Naive thymus-derived CD4-positive, alpha-beta T cell (primary cell): ENCODE measurements around the gene CLCN5. TPM values are rescaled to one million over a fixed set of nuclear protein-coding genes. Genes with fewer than 3 reads are reported as not detected.

Experiments
- ATAC-seq: fragments of 150-1000 bp; cut with Tn5 transposase; 2 replicates; pipeline ENCODE4 v1.10.0; 2021; ENCODE audit warnings: mild to moderate bottlenecking, moderate library complexity
- CTCF ChIA-PET: fragments of 350-600 bp; sonication (Branson Sonifier 250); formaldehyde crosslinking; loops from one replicate; lab custom pipeline; 2021; ENCODE audit warnings: antibody characterized with exemption; lab: Charles Lee
- POLR2A ChIA-PET: fragments of 350-600 bp; sonication (Branson Sonifier 250); formaldehyde crosslinking; loops from one replicate; lab custom pipeline; 2021; ENCODE audit warnings: antibody characterized with exemption, inconsistent platforms; lab: Charles Lee
- DNase-seq, 9 donors: peaks; one replicate each; pipeline versions ENCODE4 v3.0.0 to v3.0.0-alpha.2; 2020 to 2022; ENCODE audit warnings: mixed read lengths in 1 of 9
- H3K27ac ChIP-seq: one replicate; pipeline ENCODE4 v1.7.0; 2013; ENCODE audit warnings: mild to moderate bottlenecking, low read depth, low read length, moderate library complexity
- H3K27me3 ChIP-seq, 2 donors: one replicate each; pipeline ENCODE4 v1.7.0; 2013; ENCODE audit warnings: low read length in 2 of 2, mild to moderate bottlenecking in 2 of 2, moderate library complexity in 2 of 2; ENCODE audit not compliant: control insufficient read depth in 2 of 2, insufficient read depth in 2 of 2
- H3K36me3 ChIP-seq, 3 experiments: 1 replicate in 2 of 3; 2 replicates in 1 of 3; pipeline ENCODE4 v1.7.0; 2013; ENCODE audit warnings: low read length in 3 of 3, mild to moderate bottlenecking in 3 of 3, moderate library complexity in 1 of 3; ENCODE audit not compliant: insufficient read depth in 3 of 3, control insufficient read depth in 2 of 3
- H3K4me1 ChIP-seq, 2 donors: one replicate each; pipeline ENCODE4 v1.7.0; 2013; ENCODE audit warnings: low read length in 2 of 2, mild to moderate bottlenecking in 2 of 2, moderate library complexity in 1 of 2; ENCODE audit not compliant: control insufficient read depth in 2 of 2, insufficient read depth in 2 of 2
- H3K4me3 ChIP-seq: 2 replicates; pipeline ENCODE4 v1.7.0; 2013; ENCODE audit warnings: mild to moderate bottlenecking, low read length
- H3K9me3 ChIP-seq, 3 experiments: 1 replicate in 2 of 3; 2 replicates in 1 of 3; pipeline ENCODE4 v1.7.0; 2013; ENCODE audit warnings: low read length in 3 of 3; ENCODE audit not compliant: control insufficient read depth in 2 of 3
- H3K27ac Mint-ChIP-seq, 9 donors: one replicate each; pipeline ENCODE4 v1.8.0; 2020 to 2022; ENCODE audit warnings: mixed read lengths in 9 of 9, mild to moderate bottlenecking in 8 of 9, moderate library complexity in 5 of 9, inconsistent platforms in 2 of 9
- H3K27me3 Mint-ChIP-seq, 5 donors: one replicate each; pipeline ENCODE4 v1.8.0; 2021 to 2022; ENCODE audit warnings: mixed read lengths in 5 of 5, mild to moderate bottlenecking in 1 of 5
- H3K36me3 Mint-ChIP-seq, 5 donors: one replicate each; pipeline ENCODE4 v1.8.0; 2020 to 2022; ENCODE audit warnings: mixed read lengths in 5 of 5, mild to moderate bottlenecking in 3 of 5, inconsistent platforms in 1 of 5
- H3K4me1 Mint-ChIP-seq, 7 donors: one replicate each; pipeline ENCODE4 v1.8.0; 2020 to 2022; ENCODE audit warnings: mixed read lengths in 7 of 7, mild to moderate bottlenecking in 3 of 7, inconsistent platforms in 1 of 7
- H3K4me3 Mint-ChIP-seq, 10 donors: one replicate each; pipeline ENCODE4 v1.8.0; 2020 to 2022; ENCODE audit warnings: mild to moderate bottlenecking in 10 of 10, mixed read lengths in 10 of 10, moderate library complexity in 6 of 10, inconsistent platforms in 2 of 10
- H3K9me3 Mint-ChIP-seq, 11 donors: one replicate each; pipeline ENCODE4 v1.8.0; 2020 to 2022; ENCODE audit warnings: mixed read lengths in 11 of 11, mild to moderate bottlenecking in 4 of 11, inconsistent platforms in 1 of 11, moderate library complexity in 1 of 11
- intact Hi-C, 2 donors: fragments of 100-400 bp; cut with micrococcal nuclease; formaldehyde crosslinking; loops; one replicate each; pipeline ENCODE4 v1.15.1; 2023
- polyA plus RNA-seq, 2 donors: library from polyadenylated mRNA; unstranded; fragments of 300-500 nt; fragmentation: Illumina TruSeq; gene quantifications; one replicate each; pipeline ENCODE4 v1.2.3, GENCODE V29; 2021
- total RNA-seq, 6 experiments: library from RNA in 5 of 6; stranded (reverse) in 5 of 6; gene quantifications; 1 replicate in 5 of 6; 2 replicates in 1 of 6; pipeline ENCODE4 v1.2.3 and lab custom pipeline; 2021 to 2026

The CLCN5 gene
- total and polyA plus RNA-seq, 7 experiments from 2014 or later = 0.50 to 3.9 (median 3.7) TPM

DNA sequence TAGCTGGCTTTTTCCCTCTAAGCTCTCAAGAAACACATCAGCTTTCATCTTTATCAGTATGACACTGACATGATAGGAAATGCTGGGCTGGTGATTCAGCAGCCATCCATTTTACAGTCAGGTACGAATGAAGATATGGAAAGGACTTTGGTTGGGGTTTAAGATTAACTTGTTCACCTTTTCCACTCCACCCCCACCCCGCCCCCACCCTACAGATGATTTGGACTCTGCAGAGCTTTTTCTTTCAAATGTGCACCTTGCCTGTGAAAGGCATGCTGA is 145.8 kb downstream of the CLCN5 start:
- no peak for DNase-seq
- no peaks in the 10 kb centered on the region for H3K36me3 ChIP-seq
- Mint-ChIP-seq H3K36me3 (peaks cover 0 to 15% (median 0%) of the 10 kb centered on the region in 5 donors), H3K4me1 (no peaks in the 10 kb centered on the region), H3K27ac (no peak overlapping the region), H3K27me3 (no peaks in the 10 kb centered on the region), H3K9me3 (peaks cover 0 to 3% (median 0%) of the 10 kb centered on the region in 11 donors), H3K4me3 (no peak overlapping the region)
- POLR2A ChIA-PET = no interaction called here
- intact Hi-C loops = no loop called here
- CTCF ChIA-PET = no interaction called here
- no peaks in the 10 kb centered on the region for H3K9me3 ChIP-seq
- H3K4me1 ChIP-seq = no peaks in the 10 kb centered on the region
- no peak for ATAC-seq
- H3K4me3 ChIP-seq = no peak overlapping the region
- no peaks in the 10 kb centered on the region for H3K27me3 ChIP-seq
- H3K27ac ChIP-seq = no peak overlapping the region

DNA sequence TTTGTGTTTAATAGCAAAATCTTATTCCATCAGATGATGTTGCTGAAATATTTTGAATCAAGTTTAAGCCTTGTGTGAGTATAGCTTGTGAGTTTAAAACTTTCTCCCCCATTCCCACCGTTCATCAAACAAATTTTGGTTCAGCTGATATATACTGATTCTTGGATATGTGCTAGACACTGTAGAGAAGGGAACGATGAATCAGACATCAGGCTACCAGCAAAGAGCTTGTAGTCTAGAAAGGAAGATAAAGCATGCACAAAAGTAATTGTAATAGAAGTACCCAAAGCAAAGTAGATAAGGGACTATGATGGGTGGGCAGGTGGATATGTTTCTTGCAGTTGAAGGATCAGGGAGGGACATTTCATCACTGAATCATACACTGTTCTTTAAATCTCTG is 146.5 kb downstream of the CLCN5 start:
- ChIA-PET CTCF (no interaction called here), POLR2A (no interaction called here)
- H3K4me1 ChIP-seq = no peaks in the 10 kb centered on the region
- Mint-ChIP-seq H3K4me1 (no peaks in the 10 kb centered on the region), H3K27ac (no peak overlapping the region), H3K9me3 (peaks cover 0 to 3% (median 0%) of the 10 kb centered on the region in 11 donors), H3K27me3 (no peaks in the 10 kb centered on the region), H3K36me3 (peaks cover 0 to 15% (median 0%) of the 10 kb centered on the region in 5 donors), H3K4me3 (no peak overlapping the region)
- no peaks in the 10 kb centered on the region for H3K27me3 ChIP-seq
- intact Hi-C loops = no loop called here
- no peaks in the 10 kb centered on the region for H3K36me3 ChIP-seq
- ATAC-seq = no peak
- no peak overlapping the region for H3K4me3 ChIP-seq
- DNase-seq = no peak
- no peak overlapping the region for H3K27ac ChIP-seq
- H3K9me3 ChIP-seq = no peaks in the 10 kb centered on the region

DNA sequence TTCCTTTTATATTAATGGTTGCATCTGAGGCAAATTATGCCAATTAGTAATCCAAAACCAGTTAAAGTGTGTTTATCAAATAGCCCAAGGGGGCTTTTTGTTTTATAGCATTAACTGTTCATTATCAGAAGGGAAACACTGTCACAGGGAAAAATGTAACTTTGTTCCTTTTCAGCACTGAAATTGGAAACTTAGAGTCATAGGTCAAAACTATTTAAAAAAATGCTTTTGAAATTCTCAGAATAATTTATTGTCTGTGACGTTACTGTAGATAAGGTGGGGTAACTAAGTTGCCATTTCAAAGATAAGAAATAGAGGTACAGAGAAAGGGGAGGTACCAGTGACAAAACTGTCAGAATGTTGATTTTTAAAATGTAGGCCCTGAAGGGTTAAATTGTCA is 149.1 kb downstream of the CLCN5 start:
- Mint-ChIP-seq H3K27ac (no peak overlapping the region), H3K4me3 (no peak overlapping the region), H3K27me3 (no peaks in the 10 kb centered on the region), H3K4me1 (no peaks in the 10 kb centered on the region), H3K9me3 (peaks cover 0 to 3% (median 0%) of the 10 kb centered on the region in 11 donors), H3K36me3 (peaks cover 0 to 15% (median 4%) of the 10 kb centered on the region in 5 donors)
- no peaks in the 10 kb centered on the region for H3K4me1 ChIP-seq
- CTCF ChIA-PET = no interaction called here
- H3K9me3 ChIP-seq = no peaks in the 10 kb centered on the region
- no peaks in the 10 kb centered on the region for H3K36me3 ChIP-seq
- no peaks in the 10 kb centered on the region for H3K27me3 ChIP-seq
- intact Hi-C loops = no loop called here
- DNase-seq (no peak), ATAC-seq (no peak)
- POLR2A ChIA-PET = no interaction called here
- H3K4me3 ChIP-seq = no peak overlapping the region
- no peak overlapping the region for H3K27ac ChIP-seq

DNA sequence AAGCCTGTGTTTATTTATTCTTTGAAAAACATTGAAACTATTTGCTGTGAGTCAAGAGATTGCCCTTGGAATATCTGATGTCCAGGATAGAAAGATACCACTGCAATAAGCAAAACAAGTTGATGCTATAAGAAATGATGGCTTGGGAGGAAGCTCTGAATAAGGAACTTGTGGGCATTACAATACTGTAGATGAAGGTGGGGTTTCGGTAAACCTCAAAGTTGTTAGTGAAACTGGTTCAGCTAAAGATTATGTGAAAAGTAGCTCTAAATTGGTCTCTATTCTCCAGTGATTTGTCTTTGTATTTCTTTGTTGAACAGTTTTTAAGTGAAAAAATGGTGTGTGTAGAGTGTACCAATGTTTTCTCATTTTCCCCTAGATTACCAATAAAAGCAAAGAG is 149.7 kb downstream of the CLCN5 start:
- H3K4me1 Mint-ChIP-seq = no peaks in the 10 kb centered on the region
- H3K4me3 Mint-ChIP-seq = no peak overlapping the region
- no peak overlapping the region for H3K27ac Mint-ChIP-seq
- no peaks in the 10 kb centered on the region for H3K27me3 Mint-ChIP-seq
- no peak overlapping the region for H3K27ac ChIP-seq
- peaks cover 0 to 17% (median 4%) of the 10 kb centered on the region in 5 donors for H3K36me3 Mint-ChIP-seq
- intact Hi-C loops = no loop called here
- POLR2A ChIA-PET = no interaction called here
- H3K4me3 ChIP-seq = no peak overlapping the region
- no peaks in the 10 kb centered on the region for H3K4me1 ChIP-seq
- H3K9me3 ChIP-seq = no peaks in the 10 kb centered on the region
- DNase-seq (no peak), ATAC-seq (no peak)
- H3K36me3 ChIP-seq = no peaks in the 10 kb centered on the region
- peaks cover 0 to 3% (median 0%) of the 10 kb centered on the region in 11 donors for H3K9me3 Mint-ChIP-seq
- H3K27me3 ChIP-seq = no peaks in the 10 kb centered on the region
- CTCF ChIA-PET = no interaction called here

DNA sequence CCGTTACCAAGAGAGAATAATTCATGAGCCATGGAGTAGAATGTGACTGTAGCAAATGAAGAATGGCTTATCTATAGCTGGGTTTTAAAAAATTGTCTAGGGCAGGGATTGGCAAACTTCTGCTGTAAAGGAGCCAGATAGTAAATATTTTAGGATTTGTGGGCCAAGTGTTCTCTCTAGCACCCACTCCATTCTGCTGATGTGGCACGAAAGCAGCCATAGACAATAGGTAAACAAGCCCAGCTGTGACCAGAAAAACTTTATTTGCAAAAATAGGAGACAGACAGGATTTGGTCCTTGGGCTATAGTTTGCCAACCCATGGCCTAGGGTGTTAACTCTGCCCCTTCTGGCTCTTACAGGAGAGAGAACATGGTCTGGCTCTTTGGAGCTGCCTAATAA is 151.2 kb downstream of the CLCN5 start:
- intact Hi-C loops = no loop called here
- CTCF ChIA-PET = no interaction called here
- Histone ChIP-seq H3K36me3 (no peaks in the 10 kb centered on the region), H3K27ac (no peak overlapping the region), H3K9me3 (no peaks in the 10 kb centered on the region), H3K4me3 (no peak overlapping the region), H3K27me3 (no peaks in the 10 kb centered on the region), H3K4me1 (no peaks in the 10 kb centered on the region)
- Mint-ChIP-seq H3K27ac (no peak overlapping the region), H3K4me3 (no peak overlapping the region), H3K36me3 (peaks cover 0 to 17% (median 4%) of the 10 kb centered on the region in 5 donors), H3K27me3 (no peaks in the 10 kb centered on the region), H3K4me1 (no peaks in the 10 kb centered on the region), H3K9me3 (peaks cover 0 to 3% (median 0%) of the 10 kb centered on the region in 11 donors)
- DNase-seq (no peak), ATAC-seq (no peak)
- POLR2A ChIA-PET = no interaction called here

DNA sequence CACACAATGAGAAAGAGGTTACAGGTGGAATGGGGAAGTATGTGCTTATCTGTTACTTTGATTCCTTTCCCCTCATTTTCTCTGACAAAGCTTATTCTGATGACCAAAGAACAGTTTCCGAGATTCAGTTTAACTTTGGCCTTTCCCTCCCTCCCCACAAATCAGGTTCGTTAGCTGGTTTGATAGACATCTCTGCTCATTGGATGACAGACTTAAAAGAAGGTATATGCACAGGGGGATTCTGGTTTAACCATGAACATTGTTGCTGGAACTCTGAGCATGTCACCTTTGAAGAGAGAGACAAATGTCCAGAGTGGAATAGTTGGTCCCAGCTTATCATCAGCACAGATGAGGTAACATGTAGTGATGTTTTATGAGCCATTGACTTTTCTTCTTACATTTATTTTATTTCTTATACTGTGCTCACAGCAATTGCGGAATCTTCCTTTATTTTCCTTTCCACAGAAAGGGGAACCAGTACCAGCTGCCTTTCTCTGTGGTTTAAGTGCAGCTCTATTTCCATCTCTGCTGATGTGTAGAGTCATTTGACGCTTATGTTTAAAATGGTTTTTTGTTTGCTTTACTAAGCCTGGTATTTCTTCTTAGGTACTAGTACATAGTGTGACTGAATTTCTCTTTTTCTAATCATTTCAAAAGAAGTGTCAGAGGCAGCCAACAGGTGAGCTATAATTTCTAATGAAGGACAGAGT is 153.4 kb downstream of the CLCN5 start:
- Mint-ChIP-seq H3K4me3 (no peak overlapping the region), H3K4me1 (no peaks in the 10 kb centered on the region), H3K27me3 (no peaks in the 10 kb centered on the region), H3K27ac (no peak overlapping the region), H3K36me3 (peaks cover 0 to 13% (median 3%) of the 10 kb centered on the region in 5 donors), H3K9me3 (peaks cover 0 to 2% (median 0%) of the 10 kb centered on the region in 11 donors)
- intact Hi-C loops = no loop called here
- DNase-seq (no peak), ATAC-seq (no peak)
- ChIA-PET POLR2A (no interaction called here), CTCF (no interaction called here)
- Histone ChIP-seq H3K4me1 (no peaks in the 10 kb centered on the region), H3K36me3 (no peaks in the 10 kb centered on the region), H3K27ac (no peak overlapping the region), H3K27me3 (no peaks in the 10 kb centered on the region), H3K9me3 (no peaks in the 10 kb centered on the region), H3K4me3 (no peak overlapping the region)

DNA sequence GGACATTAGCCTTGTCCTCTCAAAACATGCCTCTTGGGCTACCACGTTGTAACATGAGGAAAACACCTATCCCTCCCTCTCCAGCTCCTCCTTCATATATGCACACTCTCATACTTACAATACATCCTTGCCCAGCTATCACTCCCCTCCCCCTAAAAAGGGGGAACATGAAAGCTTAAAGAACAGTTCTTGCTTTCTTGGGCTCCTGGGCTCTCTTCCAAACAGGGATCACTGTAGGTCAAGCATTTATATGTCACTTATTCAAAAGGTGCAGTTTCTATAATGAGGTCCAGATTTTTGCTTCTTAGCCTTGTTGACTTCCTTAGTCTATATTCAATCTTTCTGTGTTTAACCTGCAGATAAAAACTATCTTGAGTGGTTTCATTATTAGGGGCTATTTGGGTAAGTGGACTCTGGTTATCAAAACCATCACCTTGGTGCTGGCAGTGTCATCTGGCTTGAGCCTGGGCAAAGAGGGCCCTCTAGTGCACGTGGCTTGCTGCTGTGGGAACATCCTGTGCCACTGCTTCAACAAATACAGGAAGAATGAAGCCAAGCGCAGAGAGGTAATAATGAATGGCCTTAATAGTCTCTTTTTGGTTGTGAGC is 159.0 kb downstream of the CLCN5 start:
- DNase-seq = no peak
- CTCF ChIA-PET = no interaction called here
- H3K4me3 Mint-ChIP-seq = no peak overlapping the region

More for the DNA sequence above, 159.0 kb downstream of the CLCN5 start:
- Histone ChIP-seq H3K4me3 (no peak overlapping the region), H3K4me1 (no peaks in the 10 kb centered on the region), H3K36me3 (no peaks in the 10 kb centered on the region), H3K27me3 (no peaks in the 10 kb centered on the region), H3K9me3 (no peaks in the 10 kb centered on the region), H3K27ac (no peak overlapping the region)
- Mint-ChIP-seq H3K27ac (no peak overlapping the region), H3K4me1 (peaks cover 0 to 5% (median 0%) of the 10 kb centered on the region in 7 donors), H3K27me3 (no peaks in the 10 kb centered on the region), H3K9me3 (peaks cover 0 to 2% (median 0%) of the 10 kb centered on the region in 11 donors), H3K36me3 (peaks cover 0 to 4% (median 0%) of the 10 kb centered on the region in 5 donors)
- no peak for ATAC-seq
- intact Hi-C loops = no loop called here
- POLR2A ChIA-PET = no interaction called here
